K562 (cell line): ENCODE data around the gene ATRIP. TPM values are rescaled to one million over a fixed set of nuclear protein-coding genes. Genes with fewer than 3 reads are reported as not detected.

Source experiments
- DIDO1 ChIP-seq: fragments of 450-650 bp; IDR thresholded peaks from 2 replicates; pipeline ENCODE4 v1.6.1; 2016; ENCODE audit warnings: low read depth, missing biosample characterization, missing genetic modification characterization
- ETV5 ChIP-seq: sonication (generic); formaldehyde crosslinking; IDR thresholded peaks from 2 replicates; pipeline ENCODE4 v1.4.0; 2020; ENCODE audit warnings: low read depth, mild to moderate bottlenecking, missing genetic modification reagents
- HDGF ChIP-seq: fragments of 450-650 bp; IDR thresholded peaks from 2 replicates; pipeline ENCODE4 v1.6.1; 2016
- HMG20B ChIP-seq: fragments of 250-450 bp; sonication (Bioruptor Pico); IDR thresholded peaks from 2 replicates; pipeline ENCODE4 v1.5.0; 2021; ENCODE audit warnings: mild to moderate bottlenecking
- POLR2H ChIP-seq: IDR thresholded peaks from 2 replicates; pipeline ENCODE4 v1.6.1; 2016; ENCODE audit warnings: missing genetic modification characterization, low read depth, mild to moderate bottlenecking, control low read depth, missing compliant biosample characterization, moderate library complexity
- POLR3G ChIP-seq: IDR thresholded peaks from 2 replicates; pipeline ENCODE4 v1.6.1; 2011; ENCODE audit not compliant: insufficient read length, insufficient replicate concordance; ENCODE audit errors: extremely low read depth
- ZFP1 ChIP-seq: fragments of 450-650 bp; formaldehyde crosslinking; IDR thresholded peaks from 2 replicates; pipeline ENCODE4 v1.4.0; 2020; ENCODE audit warnings: mild to moderate bottlenecking, mixed read lengths
- ZNF551 ChIP-seq: fragments of 250-450 bp; sonication (Bioruptor Pico); IDR thresholded peaks from 2 replicates; pipeline ENCODE4 v1.5.0; 2021; ENCODE audit warnings: mild to moderate bottlenecking, moderate library complexity
- ZNF79 ChIP-seq: fragments of 250-450 bp; sonication (Bioruptor Pico); IDR thresholded peaks from 2 replicates; pipeline ENCODE4 v1.4.0; 2020; ENCODE audit warnings: low read depth, mild to moderate bottlenecking, moderate library complexity
- polyA plus RNA-seq, 8 experiments: library from polyadenylated mRNA; depleted of rRNA in 4 of 8; stranded (reverse) in 5 of 8; unstranded in 3 of 8; fragments of >200 nt; fragmentation: Nextera tagmentation in 2 of 8; fragmentation: Illumina TruSeq in 1 of 8; extraction: Ambion mirVana in 2 of 8; extraction: Trizol in 1 of 8; gene quantifications; 2 replicates each; pipeline versions ENCODE4 v1.2.1 to v1.2.3, GENCODE V29; 2011 to 2014; ENCODE audit warnings: inconsistent platforms in 1 of 8, missing spikeins in 1 of 8
- total RNA-seq, 7 experiments: library from RNA; depleted of rRNA in 6 of 7; stranded (reverse); fragments of >200 nt in 6 of 7; fragmentation: Illumina TruSeq in 2 of 7; extraction: Trizol in 2 of 7; gene quantifications; 2 replicates each; pipeline versions ENCODE4 v1.2.1 to v1.2.3, GENCODE V29; 2011 to 2021; ENCODE audit warnings: low replicate concordance in 1 of 7
- TF ChIP-seq, protein P1 (sequence below): fragments of 250-450 bp; sonication (Bioruptor Pico); IDR thresholded peaks from 2 replicates; pipeline ENCODE4 v1.5.0; 2021; ENCODE audit warnings: mild to moderate bottlenecking, moderate library complexity
- TF ChIP-seq, protein P2 (sequence below): fragments of 450-650 bp; IDR thresholded peaks from 2 replicates; pipeline ENCODE4 v1.6.1; 2016
- TF ChIP-seq, protein P3 (sequence below): sonication (generic); formaldehyde crosslinking; IDR thresholded peaks from 2 replicates; pipeline ENCODE4 v1.8.1; 2023; ENCODE audit warnings: mild to moderate bottlenecking, missing genetic modification reagents
- TF ChIP-seq, protein P4 (sequence below): fragments of 250-450 bp; sonication (Bioruptor Pico); IDR thresholded peaks from 2 replicates; pipeline ENCODE4 v1.5.1; 2021; ENCODE audit warnings: mild to moderate bottlenecking
- TF ChIP-seq, protein P5 (sequence below): fragments of 250-450 bp; sonication (Bioruptor Pico); IDR thresholded peaks from 2 replicates; pipeline ENCODE4 v1.4.0; 2020; ENCODE audit warnings: mild to moderate bottlenecking, moderate library complexity, borderline replicate concordance
- TF ChIP-seq, protein P6 (sequence below): fragments of 250-450 bp; sonication (Bioruptor Pico); IDR thresholded peaks from 2 replicates; pipeline ENCODE4 v1.8.0; 2021; ENCODE audit warnings: moderate library complexity, mild to moderate bottlenecking, inconsistent platforms

The ATRIP gene
- total and polyA plus RNA-seq, 9 of the 15 experiments (the other 6 are each of a cell fraction or from before 2014, with no cell fraction given): 1.7 to 15.7 (median 10.5) TPM

DNA sequence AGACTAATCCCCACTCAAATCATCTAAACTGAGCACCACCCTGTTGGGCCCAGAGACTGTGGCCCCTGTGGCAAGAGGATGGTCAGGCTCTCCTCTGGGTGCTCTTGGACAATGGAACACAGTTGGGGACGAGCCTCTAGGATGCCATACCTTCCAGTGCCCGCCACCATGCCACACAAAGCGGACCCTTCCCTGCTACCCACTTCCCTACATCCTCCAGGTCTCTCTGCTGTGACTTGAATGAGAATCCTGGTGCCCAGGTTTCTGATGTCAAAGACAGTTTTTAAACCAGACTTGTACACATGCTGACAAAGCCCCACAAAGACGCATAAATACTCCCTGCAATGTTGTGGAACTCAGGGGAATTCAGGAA is 11.3 kb upstream of the ATRIP start (continued):
- TF ChIP-seq, protein P1, sequence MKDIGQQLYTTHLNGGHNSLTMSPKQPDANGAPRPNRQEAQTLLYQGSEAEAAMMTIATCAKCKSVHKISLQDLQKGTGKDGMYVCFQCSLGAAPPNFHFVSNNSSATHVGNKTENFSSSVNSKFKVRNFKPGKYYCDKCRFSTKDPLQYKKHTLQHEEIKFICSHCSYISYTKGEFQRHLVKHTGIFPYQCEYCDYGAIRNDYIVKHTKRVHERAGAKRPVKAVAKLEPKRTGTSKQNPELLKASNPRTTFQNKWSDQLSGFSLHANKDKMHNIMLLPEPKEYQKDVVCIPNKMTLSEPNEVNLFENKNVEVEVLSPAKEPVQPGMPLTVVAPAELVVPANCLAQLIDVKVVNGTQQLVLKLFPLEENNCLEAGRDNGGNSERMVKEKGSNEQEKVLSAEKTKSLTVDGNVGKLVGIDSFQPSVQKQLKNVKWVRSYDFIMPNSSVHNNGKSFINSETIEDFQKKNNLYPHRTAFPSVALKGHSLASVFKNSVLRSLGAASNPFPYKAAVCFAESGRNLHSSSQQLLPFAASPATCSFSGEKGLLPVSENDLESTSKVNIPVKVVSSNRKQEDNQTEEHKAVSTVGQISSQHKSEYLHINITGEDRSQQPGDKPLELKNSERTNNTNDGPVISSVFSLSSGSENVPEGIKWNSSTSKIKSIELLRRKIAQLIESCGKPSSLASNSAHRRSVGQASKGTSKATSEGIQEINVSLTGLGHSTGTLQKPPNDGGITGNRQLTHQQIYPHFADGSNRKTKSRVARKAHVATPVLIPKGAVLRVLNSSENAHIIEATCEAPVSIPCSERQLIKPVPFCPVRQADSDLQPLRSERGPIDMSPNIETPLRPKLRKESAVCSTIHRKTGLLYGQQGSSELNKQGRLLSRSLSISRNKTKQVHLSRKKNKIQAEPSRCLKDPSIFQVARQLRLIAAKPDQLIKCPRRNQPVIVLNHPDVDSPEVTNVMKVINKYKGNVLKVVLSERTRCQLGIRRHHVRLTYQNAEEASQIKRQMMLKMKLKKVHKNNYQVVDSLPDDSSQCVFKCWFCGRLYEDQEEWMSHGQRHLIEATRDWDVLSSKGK (CRISPR knock-in tag): no peak
- no peak for TF ChIP-seq ETV5 (CRISPR knock-in tag)
- TF ChIP-seq, protein P2, sequence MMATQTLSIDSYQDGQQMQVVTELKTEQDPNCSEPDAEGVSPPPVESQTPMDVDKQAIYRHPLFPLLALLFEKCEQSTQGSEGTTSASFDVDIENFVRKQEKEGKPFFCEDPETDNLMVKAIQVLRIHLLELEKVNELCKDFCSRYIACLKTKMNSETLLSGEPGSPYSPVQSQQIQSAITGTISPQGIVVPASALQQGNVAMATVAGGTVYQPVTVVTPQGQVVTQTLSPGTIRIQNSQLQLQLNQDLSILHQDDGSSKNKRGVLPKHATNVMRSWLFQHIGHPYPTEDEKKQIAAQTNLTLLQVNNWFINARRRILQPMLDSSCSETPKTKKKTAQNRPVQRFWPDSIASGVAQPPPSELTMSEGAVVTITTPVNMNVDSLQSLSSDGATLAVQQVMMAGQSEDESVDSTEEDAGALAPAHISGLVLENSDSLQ: no peak
- no peak for TF ChIP-seq HMG20B (CRISPR knock-in tag)
- no peak for TF ChIP-seq ZFP1 (CRISPR knock-in tag)
- TF ChIP-seq POLR3G: no peak
- no peak for TF ChIP-seq POLR2H (tag)
- no peak for TF ChIP-seq HDGF
- TF ChIP-seq, protein P3, sequence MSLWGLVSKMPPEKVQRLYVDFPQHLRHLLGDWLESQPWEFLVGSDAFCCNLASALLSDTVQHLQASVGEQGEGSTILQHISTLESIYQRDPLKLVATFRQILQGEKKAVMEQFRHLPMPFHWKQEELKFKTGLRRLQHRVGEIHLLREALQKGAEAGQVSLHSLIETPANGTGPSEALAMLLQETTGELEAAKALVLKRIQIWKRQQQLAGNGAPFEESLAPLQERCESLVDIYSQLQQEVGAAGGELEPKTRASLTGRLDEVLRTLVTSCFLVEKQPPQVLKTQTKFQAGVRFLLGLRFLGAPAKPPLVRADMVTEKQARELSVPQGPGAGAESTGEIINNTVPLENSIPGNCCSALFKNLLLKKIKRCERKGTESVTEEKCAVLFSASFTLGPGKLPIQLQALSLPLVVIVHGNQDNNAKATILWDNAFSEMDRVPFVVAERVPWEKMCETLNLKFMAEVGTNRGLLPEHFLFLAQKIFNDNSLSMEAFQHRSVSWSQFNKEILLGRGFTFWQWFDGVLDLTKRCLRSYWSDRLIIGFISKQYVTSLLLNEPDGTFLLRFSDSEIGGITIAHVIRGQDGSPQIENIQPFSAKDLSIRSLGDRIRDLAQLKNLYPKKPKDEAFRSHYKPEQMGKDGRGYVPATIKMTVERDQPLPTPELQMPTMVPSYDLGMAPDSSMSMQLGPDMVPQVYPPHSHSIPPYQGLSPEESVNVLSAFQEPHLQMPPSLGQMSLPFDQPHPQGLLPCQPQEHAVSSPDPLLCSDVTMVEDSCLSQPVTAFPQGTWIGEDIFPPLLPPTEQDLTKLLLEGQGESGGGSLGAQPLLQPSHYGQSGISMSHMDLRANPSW (CRISPR knock-in tag): no peak
- TF ChIP-seq, protein P4, sequence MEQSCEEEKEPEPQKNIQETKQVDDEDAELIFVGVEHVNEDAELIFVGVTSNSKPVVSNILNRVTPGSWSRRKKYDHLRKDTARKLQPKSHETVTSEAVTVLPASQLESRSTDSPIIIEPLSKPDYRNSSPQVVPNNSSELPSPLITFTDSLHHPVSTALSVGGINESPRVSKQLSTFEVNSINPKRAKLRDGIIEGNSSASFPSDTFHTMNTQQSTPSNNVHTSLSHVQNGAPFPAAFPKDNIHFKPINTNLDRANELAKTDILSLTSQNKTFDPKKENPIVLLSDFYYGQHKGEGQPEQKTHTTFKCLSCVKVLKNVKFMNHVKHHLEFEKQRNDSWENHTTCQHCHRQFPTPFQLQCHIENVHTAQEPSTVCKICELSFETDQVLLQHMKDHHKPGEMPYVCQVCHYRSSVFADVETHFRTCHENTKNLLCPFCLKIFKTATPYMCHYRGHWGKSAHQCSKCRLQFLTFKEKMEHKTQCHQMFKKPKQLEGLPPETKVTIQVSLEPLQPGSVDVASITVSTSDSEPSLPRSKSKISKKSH: no peak
- no peak for TF ChIP-seq ZNF551 (CRISPR knock-in tag)
- TF ChIP-seq, protein P5, sequence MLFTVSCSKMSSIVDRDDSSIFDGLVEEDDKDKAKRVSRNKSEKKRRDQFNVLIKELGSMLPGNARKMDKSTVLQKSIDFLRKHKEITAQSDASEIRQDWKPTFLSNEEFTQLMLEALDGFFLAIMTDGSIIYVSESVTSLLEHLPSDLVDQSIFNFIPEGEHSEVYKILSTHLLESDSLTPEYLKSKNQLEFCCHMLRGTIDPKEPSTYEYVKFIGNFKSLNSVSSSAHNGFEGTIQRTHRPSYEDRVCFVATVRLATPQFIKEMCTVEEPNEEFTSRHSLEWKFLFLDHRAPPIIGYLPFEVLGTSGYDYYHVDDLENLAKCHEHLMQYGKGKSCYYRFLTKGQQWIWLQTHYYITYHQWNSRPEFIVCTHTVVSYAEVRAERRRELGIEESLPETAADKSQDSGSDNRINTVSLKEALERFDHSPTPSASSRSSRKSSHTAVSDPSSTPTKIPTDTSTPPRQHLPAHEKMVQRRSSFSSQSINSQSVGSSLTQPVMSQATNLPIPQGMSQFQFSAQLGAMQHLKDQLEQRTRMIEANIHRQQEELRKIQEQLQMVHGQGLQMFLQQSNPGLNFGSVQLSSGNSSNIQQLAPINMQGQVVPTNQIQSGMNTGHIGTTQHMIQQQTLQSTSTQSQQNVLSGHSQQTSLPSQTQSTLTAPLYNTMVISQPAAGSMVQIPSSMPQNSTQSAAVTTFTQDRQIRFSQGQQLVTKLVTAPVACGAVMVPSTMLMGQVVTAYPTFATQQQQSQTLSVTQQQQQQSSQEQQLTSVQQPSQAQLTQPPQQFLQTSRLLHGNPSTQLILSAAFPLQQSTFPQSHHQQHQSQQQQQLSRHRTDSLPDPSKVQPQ (CRISPR knock-in tag): no peak
- no peak for TF ChIP-seq DIDO1 (tag)
- TF ChIP-seq, protein P6, sequence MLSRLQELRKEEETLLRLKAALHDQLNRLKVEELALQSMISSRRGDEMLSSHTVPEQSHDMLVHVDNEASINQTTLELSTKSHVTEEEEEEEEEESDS: no peak
- TF ChIP-seq ZNF79 (CRISPR knock-in tag): no peak
